Panc1 (cell line): ENCODE measurements around the gene FGF7. TPM values are rescaled to one million over a fixed set of nuclear protein-coding genes. Genes with fewer than 3 reads are reported as not detected.

Experiments used
- ATAC-seq: fragments of 200-7000 bp; cut with Tn5 transposase; 2 replicates; pipeline ENCODE4 v1.9.1; 2020; ENCODE audit warnings: mild to moderate bottlenecking, moderate library complexity
- BruUV-seq: library from RNA; stranded (reverse); fragments of 400-500 nt; replicated peaks from 2 replicates; lab custom pipeline; 2021; lab: Mats Ljungman, UMichigan
- CTCF ChIA-PET: fragments of 300-600 bp; sonication (Branson Sonifier 250); formaldehyde crosslinking; loops from one replicate; lab custom pipeline; 2022; ENCODE audit warnings: antibody characterized with exemption; lab: Charles Lee
- POLR2A ChIA-PET: fragments of 300-600 bp; sonication (Branson Sonifier 250); formaldehyde crosslinking; loops from one replicate; lab custom pipeline; 2022; ENCODE audit warnings: antibody characterized with exemption; lab: Charles Lee
- DNase-seq: peaks from one replicate; pipeline ENCODE4 v3.0.0-alpha.2; 2010; ENCODE audit warnings: low read depth, low spot score
- H3K27ac ChIP-seq: 2 replicates; pipeline ENCODE4 v1.5.1; 2011; ENCODE audit warnings: mild to moderate bottlenecking, low read length, inconsistent platforms
- H3K27me3 ChIP-seq: fragments of 200-500 bp; sonication (Bioruptor generic); 2 replicates; pipeline ENCODE4 v1.6.0; 2014; ENCODE audit warnings: low read length, inconsistent platforms; ENCODE audit not compliant: control insufficient read depth, insufficient read depth
- H3K36me3 ChIP-seq: fragments of 200-500 bp; sonication (Bioruptor generic); 2 replicates; pipeline ENCODE4 v1.5.1; 2014; ENCODE audit warnings: inconsistent platforms, mild to moderate bottlenecking, low read length, moderate library complexity; ENCODE audit not compliant: control insufficient read depth, insufficient read depth
- H3K4me1 ChIP-seq: 2 replicates; pipeline ENCODE4 v1.5.1; 2011; ENCODE audit warnings: inconsistent platforms, mild to moderate bottlenecking, low read length, moderate library complexity; ENCODE audit not compliant: control insufficient read depth, insufficient read depth
- H3K4me3 ChIP-seq, 2 experiments: 2 replicates each; pipeline ENCODE4 v1.5.1; 2011 to 2012; ENCODE audit warnings: low read depth in 2 of 2, low read length in 2 of 2, mild to moderate bottlenecking in 2 of 2, inconsistent platforms in 1 of 2, moderate library complexity in 1 of 2
- H3K9me3 ChIP-seq: fragments of 200-500 bp; sonication (Bioruptor generic); 2 replicates; pipeline ENCODE4 v1.5.1; 2014; ENCODE audit warnings: low read depth, mild to moderate bottlenecking, inconsistent platforms, low read length, moderate library complexity; ENCODE audit not compliant: control insufficient read depth, insufficient read depth
- CTCF ChIP-seq: fragments of 450-650 bp; IDR thresholded peaks from 2 replicates; pipeline ENCODE4 v1.5.1; 2017; ENCODE audit warnings: mild to moderate bottlenecking
- POLR2AphosphoS5 ChIP-seq: IDR thresholded peaks from 2 replicates; pipeline ENCODE4 v1.6.1; 2012; ENCODE audit warnings: mild to moderate bottlenecking, low read depth, low read length, moderate library complexity
- REST ChIP-seq, 2 experiments: IDR thresholded peaks; 2 replicates each; pipeline ENCODE4 v1.6.1; 2011 to 2012; ENCODE audit warnings: low read depth in 2 of 2, control low read depth in 1 of 2, low read length in 1 of 2, mild to moderate bottlenecking in 1 of 2, moderate library complexity in 1 of 2; ENCODE audit not compliant: insufficient read depth in 1 of 2
- SIN3A ChIP-seq: IDR thresholded peaks from 2 replicates; pipeline ENCODE4 v1.6.1; 2012; ENCODE audit warnings: low read depth, mild to moderate bottlenecking, low read length, moderate library complexity, borderline replicate concordance; ENCODE audit not compliant: insufficient read depth
- TCF7L2 ChIP-seq: IDR thresholded peaks from 2 replicates; pipeline ENCODE4 v1.6.1; 2011; ENCODE audit warnings: mild to moderate bottlenecking, low read depth, low read length, inconsistent platforms
- in situ Hi-C: cut with HindIII; loops from 2 replicates; pipeline ENCODE4 v1.10.0; 2016; ENCODE audit warnings: low sequenced_read_pairs, low pct_unique_long_range_greater_than_20kb
- intact Hi-C: fragments of 100-400 bp; cut with micrococcal nuclease; formaldehyde crosslinking; loops from one replicate; pipeline ENCODE4 v1.10.0; 2022; ENCODE audit not compliant: unreplicated experiment
- total RNA-seq: library from RNA; stranded (reverse); gene quantifications from one replicate; pipeline ENCODE4 v1.2.1, GENCODE V29; 2021; ENCODE audit not compliant: unreplicated experiment

Gene FGF7
- total RNA-seq, 1 experiment from 2014 or later = not detected

- H3K27ac ChIP-seq = no peak overlapping the region
- H3K27me3 ChIP-seq = no peaks in the 10 kb centered on the region
- no peaks in the 10 kb centered on the region for H3K4me1 ChIP-seq
- DNase-seq (no peak), ATAC-seq (no peak)
- TF ChIP-seq TCF7L2 (no peak), POLR2AphosphoS5 (no peak), CTCF (no peak), REST (IDR thresholded peaks at IDR 0.05; ENCODE audit: insufficient read depth in 1 of 2, low read depth in 2 of 2, low read length in 1 of 2) (no peak), SIN3A (no peak)
- in situ Hi-C loops = no loop called here
- POLR2A ChIA-PET = no interaction called here
- no peaks in the 10 kb centered on the region for H3K9me3 ChIP-seq
- CTCF ChIA-PET = no interaction called here
- intact Hi-C loops = no loop called here
- BruUV-seq = no TSS peak
- no peak overlapping the region for H3K4me3 ChIP-seq
- H3K36me3 ChIP-seq = no peaks in the 10 kb centered on the region
Observed at GRCh38 chr15:49466119-49466518, 43.1 kb downstream of the FGF7 start.

GRCh38 chr15:49467746-49468480 lies 44.9 kb downstream of the FGF7 start:
- no peak overlapping the region for H3K4me3 ChIP-seq
- ChIA-PET CTCF (no interaction called here), POLR2A (no interaction called here)
- BruUV-seq = no TSS peak
- no peaks in the 10 kb centered on the region for H3K4me1 ChIP-seq
- intact Hi-C loops (no loop called here), in situ Hi-C loops (no loop called here)
- H3K27ac ChIP-seq = no peak overlapping the region
- TF ChIP-seq POLR2AphosphoS5 = no peak
- TF ChIP-seq TCF7L2 = no peak
- TF ChIP-seq SIN3A = no peak
- no peak for TF ChIP-seq REST (IDR thresholded peaks at IDR 0.05; ENCODE audit: insufficient read depth in 1 of 2, low read depth in 2 of 2, low read length in 1 of 2)
- no peak for TF ChIP-seq CTCF
- DNase-seq = no peak
- no peaks in the 10 kb centered on the region for H3K9me3 ChIP-seq
- no peak for ATAC-seq
- no peaks in the 10 kb centered on the region for H3K36me3 ChIP-seq
- H3K27me3 ChIP-seq = no peaks in the 10 kb centered on the region
